Natural killer cell (primary cell): ENCODE data around the gene MICU2. TPM values are rescaled to one million over a fixed set of nuclear protein-coding genes. Genes with fewer than 3 reads are reported as not detected.

Experiments
- ATAC-seq, 3 donors: fragments of 150-1000 bp in 2 of 3; fragments of 200-7000 bp in 1 of 3; cut with Tn5 transposase; 1 replicate in 1 of 3; 2 replicates in 2 of 3; pipeline ENCODE4 v1.10.0; 2021; ENCODE audit warnings: mild to moderate bottlenecking in 2 of 3, moderate library complexity in 2 of 3
- DNase-seq, 2 donors: peaks; one replicate each; pipeline versions ENCODE4 v3.0.0 to v3.0.0-alpha.2; 2013 to 2021; ENCODE audit warnings: mixed read lengths in 1 of 2
- H3K27ac ChIP-seq: one replicate; pipeline ENCODE4 v1.5.1; 2013; ENCODE audit warnings: mild to moderate bottlenecking, low read length
- H3K27me3 ChIP-seq: one replicate; pipeline ENCODE4 v1.6.1; 2013; ENCODE audit warnings: low read length; ENCODE audit not compliant: control insufficient read depth, insufficient read depth
- H3K36me3 ChIP-seq: one replicate; pipeline ENCODE4 v1.6.1; 2013; ENCODE audit warnings: low read length; ENCODE audit not compliant: control insufficient read depth, insufficient read depth
- H3K4me1 ChIP-seq: one replicate; pipeline ENCODE4 v1.6.1; 2013; ENCODE audit warnings: low read length; ENCODE audit not compliant: control insufficient read depth, insufficient read depth
- H3K4me3 ChIP-seq: one replicate; pipeline ENCODE4 v1.5.1; 2013; ENCODE audit warnings: low read length
- H3K9me3 ChIP-seq: one replicate; pipeline ENCODE4 v1.6.1; 2013; ENCODE audit warnings: low read length; ENCODE audit not compliant: control insufficient read depth, insufficient read depth
- H3K27ac Mint-ChIP-seq, 2 donors: one replicate each; pipeline ENCODE4 v1.8.0; 2022; ENCODE audit warnings: mild to moderate bottlenecking in 2 of 2, mixed read lengths in 2 of 2, moderate library complexity in 1 of 2
- H3K27me3 Mint-ChIP-seq, 2 donors: one replicate each; pipeline ENCODE4 v1.8.0; 2022; ENCODE audit warnings: low read depth in 2 of 2, mixed read lengths in 2 of 2
- H3K36me3 Mint-ChIP-seq: one replicate; pipeline ENCODE4 v1.8.0; 2022; ENCODE audit warnings: mixed read lengths
- H3K4me1 Mint-ChIP-seq, 2 donors: one replicate each; pipeline ENCODE4 v1.8.0; 2022; ENCODE audit warnings: mixed read lengths in 2 of 2
- H3K4me3 Mint-ChIP-seq: one replicate; pipeline ENCODE4 v1.8.0; 2022; ENCODE audit warnings: mild to moderate bottlenecking, moderate library complexity, mixed read lengths
- H3K9me3 Mint-ChIP-seq, 2 donors: one replicate each; pipeline ENCODE4 v1.8.0; 2022; ENCODE audit warnings: mixed read lengths in 2 of 2
- WGBS: methylation state at CpG from one replicate; pipeline ENCODE4 v1.1.7; 2013; ENCODE audit warnings: missing lambda C conversion rate; ENCODE audit not compliant: insufficient coverage; 5-methylcytosine and 5-hydroxymethylcytosine counted together
- intact Hi-C: fragments of 100-400 bp; cut with micrococcal nuclease; formaldehyde crosslinking; loops from one replicate; pipeline ENCODE4 v1.14.2; 2022
- total RNA-seq, 4 donors: library from RNA; stranded (reverse); fragments of 120-200 nt in 1 of 4; gene quantifications; one replicate each; pipeline versions ENCODE4 v1.2.3 to v1.2.4, GENCODE V29; 2013 to 2022
- TF ChIP-seq, protein P1 (sequence below): fragments of 200-600 bp; IDR thresholded peaks from one replicate; pipeline ENCODE4 v1.8.0; 2022; ENCODE audit warnings: antibody characterized with exemption

MICU2 gene
- total RNA-seq, 3 donors from 2014 or later (not counting 1 experiment from before 2014, with no cell fraction given) = 40.2 to 47.1 (median 41.4) TPM

DNA sequence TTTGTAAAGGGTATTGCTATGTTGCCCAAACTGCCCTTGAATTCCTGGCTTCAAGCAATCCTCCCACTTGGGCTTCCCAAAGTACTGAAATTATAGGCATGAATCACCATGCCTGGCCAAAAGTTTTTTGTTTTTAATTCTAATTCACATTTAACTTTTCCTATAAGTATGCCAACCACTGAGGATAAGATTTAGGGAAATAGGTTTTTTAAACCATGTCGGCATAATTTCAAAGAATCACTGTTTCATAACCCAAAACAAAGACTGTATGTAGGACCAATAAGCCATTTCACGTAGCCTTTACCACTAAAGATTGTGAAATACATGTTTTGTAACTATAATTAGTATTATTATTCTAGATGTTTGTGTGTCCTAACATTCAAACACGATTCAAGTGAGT, 153.0 kb downstream of the MICU2 start:
- H3K4me3 ChIP-seq = no peak overlapping the region
- TF ChIP-seq, protein P1, sequence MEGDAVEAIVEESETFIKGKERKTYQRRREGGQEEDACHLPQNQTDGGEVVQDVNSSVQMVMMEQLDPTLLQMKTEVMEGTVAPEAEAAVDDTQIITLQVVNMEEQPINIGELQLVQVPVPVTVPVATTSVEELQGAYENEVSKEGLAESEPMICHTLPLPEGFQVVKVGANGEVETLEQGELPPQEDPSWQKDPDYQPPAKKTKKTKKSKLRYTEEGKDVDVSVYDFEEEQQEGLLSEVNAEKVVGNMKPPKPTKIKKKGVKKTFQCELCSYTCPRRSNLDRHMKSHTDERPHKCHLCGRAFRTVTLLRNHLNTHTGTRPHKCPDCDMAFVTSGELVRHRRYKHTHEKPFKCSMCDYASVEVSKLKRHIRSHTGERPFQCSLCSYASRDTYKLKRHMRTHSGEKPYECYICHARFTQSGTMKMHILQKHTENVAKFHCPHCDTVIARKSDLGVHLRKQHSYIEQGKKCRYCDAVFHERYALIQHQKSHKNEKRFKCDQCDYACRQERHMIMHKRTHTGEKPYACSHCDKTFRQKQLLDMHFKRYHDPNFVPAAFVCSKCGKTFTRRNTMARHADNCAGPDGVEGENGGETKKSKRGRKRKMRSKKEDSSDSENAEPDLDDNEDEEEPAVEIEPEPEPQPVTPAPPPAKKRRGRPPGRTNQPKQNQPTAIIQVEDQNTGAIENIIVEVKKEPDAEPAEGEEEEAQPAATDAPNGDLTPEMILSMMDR = no peak
- H3K27ac Mint-ChIP-seq = peak overlapping the region in 1 of 2 donors; percentile 22
- DNase-seq (no peak), ATAC-seq (no peak)
- H3K27me3 Mint-ChIP-seq = no peaks in the 10 kb centered on the region
- H3K36me3 ChIP-seq = no peaks in the 10 kb centered on the region
- intact Hi-C loops = no loop called here
- no CpG with 5 or more reads among the region's 3 CpGs for WGBS
- no peak overlapping the region for H3K27ac ChIP-seq
- H3K27me3 ChIP-seq = no peaks in the 10 kb centered on the region
- H3K9me3 ChIP-seq = no peaks in the 10 kb centered on the region
- H3K4me1 ChIP-seq = no peaks in the 10 kb centered on the region
- peaks cover 4 to 6% of the 10 kb centered on the region in 2 donors for H3K9me3 Mint-ChIP-seq
- H3K36me3 Mint-ChIP-seq = no peaks in the 10 kb centered on the region
- H3K4me3 Mint-ChIP-seq = no peak overlapping the region
- H3K4me1 Mint-ChIP-seq = peaks cover 51 to 56% of the 10 kb centered on the region in 2 donors

DNA sequence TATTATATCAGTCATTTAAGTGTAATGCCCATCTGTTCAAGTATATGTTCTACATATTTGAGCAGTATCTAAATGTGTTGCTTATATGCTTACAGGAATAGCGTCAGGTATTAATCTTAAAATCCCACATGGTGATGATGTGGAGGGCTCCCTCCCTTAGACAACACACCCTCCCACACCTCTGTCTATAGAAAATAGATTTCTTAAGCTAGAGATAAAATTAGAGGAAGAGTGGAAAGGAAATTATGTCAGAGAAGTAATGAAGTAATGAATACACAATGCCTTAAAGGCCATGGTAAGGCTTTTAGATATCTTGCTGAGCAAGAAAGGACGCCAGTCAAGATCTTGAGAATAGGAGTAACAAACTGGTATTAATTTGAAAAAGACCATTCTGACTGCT, 157.3 kb downstream of the MICU2 start:
- ATAC-seq (no peak), DNase-seq (no peak)
- Histone ChIP-seq H3K36me3 (no peaks in the 10 kb centered on the region), H3K27ac (no peak overlapping the region), H3K27me3 (no peaks in the 10 kb centered on the region), H3K4me3 (no peak overlapping the region), H3K9me3 (no peaks in the 10 kb centered on the region), H3K4me1 (peaks cover 2% of the 10 kb centered on the region)
- Mint-ChIP-seq H3K9me3 (no peaks in the 10 kb centered on the region), H3K4me3 (no peak overlapping the region), H3K27ac (peak overlapping the region; percentile 24 to 55), H3K36me3 (no peaks in the 10 kb centered on the region), H3K4me1 (peaks cover 54 to 61% of the 10 kb centered on the region in 2 donors), H3K27me3 (no peaks in the 10 kb centered on the region)
- TF ChIP-seq, protein P1 = no peak
- intact Hi-C loops = no loop called here
- 91% methylated on average over 1 of the region's 2 CpGs for WGBS

GRCh38 chr13:21445759-21446158, 158.2 kb downstream of the MICU2 start:
- TF ChIP-seq, protein P1 = no peak
- DNase-seq (no peak), ATAC-seq (no peak)
- Mint-ChIP-seq H3K9me3 (no peaks in the 10 kb centered on the region), H3K27ac (peak overlapping the region; percentile 33 to 36), H3K4me1 (peaks cover 59 to 65% of the 10 kb centered on the region in 2 donors), H3K36me3 (no peaks in the 10 kb centered on the region), H3K4me3 (no peak overlapping the region), H3K27me3 (no peaks in the 10 kb centered on the region)
- intact Hi-C loops = no loop called here
- H3K27ac ChIP-seq = no peak overlapping the region
- 88% methylated on average over 6 of the region's 6 CpGs for WGBS
- no peaks in the 10 kb centered on the region for H3K36me3 ChIP-seq
- peaks cover 2% of the 10 kb centered on the region for H3K4me1 ChIP-seq
- H3K27me3 ChIP-seq = no peaks in the 10 kb centered on the region
- H3K9me3 ChIP-seq = no peaks in the 10 kb centered on the region
- no peak overlapping the region for H3K4me3 ChIP-seq

- ATAC-seq (no peak), DNase-seq (no peak)
- Histone ChIP-seq H3K4me3 (no peak overlapping the region), H3K27me3 (no peaks in the 10 kb centered on the region), H3K9me3 (no peaks in the 10 kb centered on the region), H3K4me1 (peaks cover 2% of the 10 kb centered on the region), H3K36me3 (no peaks in the 10 kb centered on the region), H3K27ac (no peak overlapping the region)
- 91% methylated on average over 1 of the region's 1 CpG for WGBS
- H3K27me3 Mint-ChIP-seq = no peaks in the 10 kb centered on the region
- peak overlapping the region; percentile 63 to 73 for H3K27ac Mint-ChIP-seq
- H3K4me3 Mint-ChIP-seq = no peak overlapping the region
- intact Hi-C loops = loop anchor here (2.0 kb wide), 1 partner anchor 16 kb away; the partner anchor contains the start of gene ZDHHC20
- H3K4me1 Mint-ChIP-seq = peaks cover 64 to 70% of the 10 kb centered on the region in 2 donors
- H3K9me3 Mint-ChIP-seq = no peaks in the 10 kb centered on the region
- TF ChIP-seq, protein P1 = no peak
- no peaks in the 10 kb centered on the region for H3K36me3 Mint-ChIP-seq
Observed at GRCh38 chr13:21443171-21443570, 160.8 kb downstream of the MICU2 start.
